ENCODE results near the gene ACAA2.

- TF ChIP-seq TAF1 (IDR thresholded peaks at IDR 0.05; ENCODE audit: borderline replicate concordance, low read depth, low read length) (no peak), POLR2AphosphoS5 (IDR thresholded peaks at IDR 0.05; ENCODE audit: low read depth, low read length) (no peak)
Measured at GRCh38 chr18:49815927-49816326, 2.6 kb upstream of the ACAA2 start.

Measured in GM12892 (cell line).